ENCODE data around the gene ARRB1. TPM values are rescaled to one million over a fixed set of nuclear protein-coding genes. Genes with fewer than 3 reads are reported as not detected.
A peak's percentile ranks its signal among the peaks of the same experiment; 100 is the strongest.

ARRB1 gene
- total RNA-seq, 2 donors from 2014 or later = 41.7 to 128 TPM

DNA sequence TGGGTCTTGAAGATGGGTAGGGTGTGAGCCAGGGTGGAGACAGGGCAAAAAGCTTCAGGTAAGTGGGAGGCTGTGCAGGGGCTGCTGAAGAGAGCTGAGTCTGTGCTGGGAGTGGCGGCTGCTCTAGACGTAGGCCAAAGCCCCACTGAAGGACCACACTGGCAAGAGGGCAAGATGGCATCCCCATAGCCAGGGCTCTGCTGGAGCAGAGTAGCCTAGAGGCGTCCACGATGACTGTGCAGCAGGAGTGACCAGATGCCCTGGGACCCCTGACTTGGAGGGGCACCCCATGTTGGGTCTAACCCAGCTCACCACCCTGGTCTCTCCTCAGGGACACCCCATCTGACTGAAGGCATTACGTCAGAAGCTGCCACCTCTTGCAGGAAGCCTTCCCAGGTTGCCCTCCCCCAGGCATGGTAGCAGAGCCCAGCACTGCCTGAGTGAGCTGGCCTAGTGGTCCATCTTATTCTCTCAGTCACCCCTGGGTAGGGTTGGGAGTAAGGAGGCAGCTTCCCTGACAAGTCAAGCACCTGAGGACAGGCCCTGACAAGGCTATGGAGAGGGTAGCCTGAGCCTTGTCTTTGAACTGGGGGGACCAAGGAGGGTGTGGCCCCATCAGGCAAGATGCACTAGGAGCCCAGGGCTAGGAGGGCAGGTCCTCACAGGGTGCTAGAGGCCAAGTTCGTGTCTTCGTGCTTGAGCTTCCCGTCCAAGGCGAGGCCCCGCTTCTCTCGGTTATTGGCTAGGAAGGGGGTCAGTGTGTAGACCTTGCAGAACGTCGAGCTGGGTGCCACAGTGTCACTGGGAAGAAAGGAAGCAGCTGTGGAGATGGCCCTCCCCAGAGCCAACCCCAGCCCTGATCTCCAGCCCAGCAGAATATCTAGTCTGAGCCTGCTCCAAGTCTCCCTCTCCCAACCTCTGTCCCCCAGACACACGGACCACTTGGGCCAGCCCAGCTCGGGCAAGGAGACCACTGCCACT is 77.8 kb downstream of the ARRB1 start:
- H3K27ac Mint-ChIP-seq = peak overlapping the region; percentile 39

GRCh38 chr11:75272821-75273301 is 78.6 kb downstream of the ARRB1 start:
- H3K9ac ChIP-seq (ENCODE audit: extremely low read depth, low read length, poor library complexity, severe bottlenecking) = no peak overlapping the region
- no peaks in the 10 kb centered on the region for H3K4me1 ChIP-seq (ENCODE audit: control insufficient read depth, insufficient read depth, low read length)
- H3K27ac Mint-ChIP-seq = no peak overlapping the region
- no peaks in the 10 kb centered on the region for H3K9me3 ChIP-seq (ENCODE audit: control insufficient read depth, low read length)
- H3K9me3 Mint-ChIP-seq = no peaks in the 10 kb centered on the region
- H3K27me3 Mint-ChIP-seq (ENCODE audit: insufficient read depth) = no peaks in the 10 kb centered on the region
- H3K4me3 ChIP-seq (ENCODE audit: low read length) = no peak overlapping the region
- peaks cover 5% of the 10 kb centered on the region for H3K4me1 Mint-ChIP-seq
- peaks cover 68% of the 10 kb centered on the region for H3K36me3 Mint-ChIP-seq (ENCODE audit: low read depth)
- H3K36me3 ChIP-seq (ENCODE audit: control insufficient read depth, insufficient read depth, low read length) = peaks cover 75% of the 10 kb centered on the region
- TF ChIP-seq, protein P1, sequence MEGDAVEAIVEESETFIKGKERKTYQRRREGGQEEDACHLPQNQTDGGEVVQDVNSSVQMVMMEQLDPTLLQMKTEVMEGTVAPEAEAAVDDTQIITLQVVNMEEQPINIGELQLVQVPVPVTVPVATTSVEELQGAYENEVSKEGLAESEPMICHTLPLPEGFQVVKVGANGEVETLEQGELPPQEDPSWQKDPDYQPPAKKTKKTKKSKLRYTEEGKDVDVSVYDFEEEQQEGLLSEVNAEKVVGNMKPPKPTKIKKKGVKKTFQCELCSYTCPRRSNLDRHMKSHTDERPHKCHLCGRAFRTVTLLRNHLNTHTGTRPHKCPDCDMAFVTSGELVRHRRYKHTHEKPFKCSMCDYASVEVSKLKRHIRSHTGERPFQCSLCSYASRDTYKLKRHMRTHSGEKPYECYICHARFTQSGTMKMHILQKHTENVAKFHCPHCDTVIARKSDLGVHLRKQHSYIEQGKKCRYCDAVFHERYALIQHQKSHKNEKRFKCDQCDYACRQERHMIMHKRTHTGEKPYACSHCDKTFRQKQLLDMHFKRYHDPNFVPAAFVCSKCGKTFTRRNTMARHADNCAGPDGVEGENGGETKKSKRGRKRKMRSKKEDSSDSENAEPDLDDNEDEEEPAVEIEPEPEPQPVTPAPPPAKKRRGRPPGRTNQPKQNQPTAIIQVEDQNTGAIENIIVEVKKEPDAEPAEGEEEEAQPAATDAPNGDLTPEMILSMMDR (conservative IDR thresholded peaks at IDR 0.05) = no peak
- H3K27ac ChIP-seq (ENCODE audit: low read depth, low read length) = no peak overlapping the region
- H3K4me3 Mint-ChIP-seq = no peak overlapping the region
- H3K27me3 ChIP-seq (ENCODE audit: control insufficient read depth, insufficient read depth, low read length, poor library complexity, severe bottlenecking) = no peaks in the 10 kb centered on the region
- DNase-seq = peak; percentile 36
- 95% methylated on average over 4 to 12 of the region's 12 CpGs for WGBS, 2 experiments (ENCODE audit: insufficient coverage in 1 of 2, insufficient read length in 1 of 2)

More for the DNA sequence above, 77.8 kb downstream of the ARRB1 start:
- Histone ChIP-seq H3K4me1 (ENCODE audit: control insufficient read depth, insufficient read depth, low read length) (no peaks in the 10 kb centered on the region), H3K27ac (ENCODE audit: low read depth, low read length) (no peak overlapping the region), H3K9ac (ENCODE audit: extremely low read depth, low read length, poor library complexity, severe bottlenecking) (no peak overlapping the region), H3K4me3 (ENCODE audit: low read length) (no peak overlapping the region), H3K36me3 (ENCODE audit: control insufficient read depth, insufficient read depth, low read length) (peaks cover 81% of the 10 kb centered on the region), H3K27me3 (ENCODE audit: control insufficient read depth, insufficient read depth, low read length, poor library complexity, severe bottlenecking) (no peaks in the 10 kb centered on the region), H3K9me3 (ENCODE audit: control insufficient read depth, low read length) (no peaks in the 10 kb centered on the region)
- Mint-ChIP-seq H3K27me3 (ENCODE audit: insufficient read depth) (no peaks in the 10 kb centered on the region), H3K4me1 (peaks cover 5% of the 10 kb centered on the region), H3K4me3 (no peak overlapping the region), H3K9me3 (no peaks in the 10 kb centered on the region), H3K36me3 (ENCODE audit: low read depth) (peaks cover 68% of the 10 kb centered on the region)
- TF ChIP-seq, protein P1 (conservative IDR thresholded peaks at IDR 0.05) = no peak
- DNase-seq = peak; percentile 39
- WGBS, 2 experiments (ENCODE audit: insufficient coverage in 1 of 2, insufficient read length in 1 of 2) = 93 to 97% methylated on average over 11 to 15 of the region's 15 CpGs

DNA sequence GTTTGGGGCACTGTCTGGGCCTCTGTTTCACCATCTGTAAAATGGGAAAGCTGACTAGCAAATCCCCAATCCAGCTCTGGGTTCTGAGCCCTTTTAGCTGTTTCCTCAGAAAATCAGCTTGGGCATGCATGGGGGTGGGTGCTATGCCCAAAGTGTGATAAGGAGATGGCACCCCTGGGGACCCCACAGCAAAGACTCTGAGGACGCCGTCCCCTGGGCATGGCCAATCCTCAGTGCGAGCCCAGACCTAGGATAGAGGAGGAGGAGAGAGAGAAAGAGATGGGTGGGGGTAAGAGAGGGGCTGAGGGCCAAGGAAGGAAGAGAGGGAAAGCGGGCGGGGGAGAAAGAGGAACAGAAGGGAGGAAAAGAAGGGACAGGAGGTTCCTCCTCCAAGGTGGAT is 79.1 kb downstream of the ARRB1 start:
- 89 to 98% methylated on average over 5 of the region's 5 CpGs for WGBS, 2 experiments (ENCODE audit: insufficient coverage in 1 of 2, insufficient read length in 1 of 2)
- Histone ChIP-seq H3K27me3 (ENCODE audit: control insufficient read depth, insufficient read depth, low read length, poor library complexity, severe bottlenecking) (no peaks in the 10 kb centered on the region), H3K9me3 (ENCODE audit: control insufficient read depth, low read length) (no peaks in the 10 kb centered on the region), H3K36me3 (ENCODE audit: control insufficient read depth, insufficient read depth, low read length) (peaks cover 72% of the 10 kb centered on the region), H3K27ac (ENCODE audit: low read depth, low read length) (no peak overlapping the region), H3K4me3 (ENCODE audit: low read length) (no peak overlapping the region), H3K9ac (ENCODE audit: extremely low read depth, low read length, poor library complexity, severe bottlenecking) (no peak overlapping the region), H3K4me1 (ENCODE audit: control insufficient read depth, insufficient read depth, low read length) (no peaks in the 10 kb centered on the region)
- peaks cover 64% of the 10 kb centered on the region for H3K36me3 Mint-ChIP-seq (ENCODE audit: low read depth)
- DNase-seq = peak; percentile 35
- H3K27me3 Mint-ChIP-seq (ENCODE audit: insufficient read depth) = no peaks in the 10 kb centered on the region
- no peak overlapping the region for H3K4me3 Mint-ChIP-seq
- H3K4me1 Mint-ChIP-seq = peaks cover 2% of the 10 kb centered on the region
- TF ChIP-seq, protein P1 (conservative IDR thresholded peaks at IDR 0.05) = no peak
- H3K27ac Mint-ChIP-seq = no peak overlapping the region
- H3K9me3 Mint-ChIP-seq = no peaks in the 10 kb centered on the region

All from endodermal cell (in vitro differentiated cells).